ENCODE results near the gene DAZAP1.

DAZAP1 gene

GRCh38 chr19:1483979-1484428 lies 76.6 kb downstream of the DAZAP1 start:
- TF ChIP-seq CTCF (IDR thresholded peaks at IDR 0.05; ENCODE audit: unreplicated experiment in 3 of 3), result no peak
- no peak overlapping the region for H3K4me3 Mint-ChIP-seq
- peaks cover 3% of the 10 kb centered on the region for H3K27me3 Mint-ChIP-seq (ENCODE audit: low read depth)
- peaks cover 4% of the 10 kb centered on the region for H3K4me1 Mint-ChIP-seq
- H3K27ac Mint-ChIP-seq, result no peak overlapping the region
- no peaks in the 10 kb centered on the region for H3K36me3 Mint-ChIP-seq (ENCODE audit: low read depth)
- H3K9me3 Mint-ChIP-seq, result no peaks in the 10 kb centered on the region
